ENCODE measurements around the gene PDHX.
"Not testable (repeated sequence)": the region's sequence is repeated elsewhere in the genome, so short reads cannot be mapped to it uniquely, and the experiment has no call there.

The PDHX gene

DNA sequence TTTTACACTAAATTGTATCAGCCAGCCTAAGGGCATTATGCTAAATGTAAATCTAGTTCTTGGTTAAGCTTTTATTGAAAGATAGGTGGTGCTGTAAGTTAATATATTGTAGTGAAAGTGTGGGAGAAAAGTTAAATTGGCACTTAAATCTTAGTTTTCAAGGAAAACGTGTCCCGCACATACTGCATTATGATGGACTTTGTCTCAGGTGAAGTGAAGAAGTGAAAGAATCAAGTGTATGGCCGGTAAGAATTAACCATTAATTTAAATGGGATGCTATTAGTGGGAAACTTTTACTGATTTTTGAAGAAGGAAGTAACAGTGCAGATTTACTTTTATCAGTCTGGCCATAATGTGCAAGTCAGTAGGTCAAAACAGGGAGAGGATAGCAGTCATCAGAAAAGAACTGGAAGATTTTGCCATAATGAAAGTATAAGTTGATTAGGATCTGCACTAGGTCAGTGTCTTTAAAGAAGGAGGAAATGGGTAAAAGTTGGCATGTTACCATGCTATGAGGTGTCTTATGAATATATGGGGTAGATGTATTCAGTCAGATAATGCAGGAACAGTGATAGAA is 81.6 kb downstream of the PDHX start:
- peak; percentile 10 for DNase-seq

DNA sequence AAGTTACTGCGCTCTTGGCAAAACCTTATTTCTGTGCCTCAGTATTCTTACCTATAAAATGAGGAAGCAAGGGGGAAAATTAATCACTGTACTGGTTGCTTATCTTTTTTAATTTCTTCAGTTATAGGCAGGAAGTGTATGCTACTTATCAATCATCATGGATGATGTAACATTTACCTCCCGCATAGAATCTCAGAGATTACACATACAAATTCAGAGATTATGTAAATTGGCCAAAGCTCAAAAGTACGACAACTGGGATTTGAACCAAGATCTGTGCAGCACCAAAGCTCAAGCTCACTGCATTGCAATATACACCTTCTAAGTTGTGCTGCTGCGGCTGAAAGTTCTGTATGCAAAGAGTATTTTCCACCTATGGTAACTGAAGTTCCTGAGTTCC is 83.0 kb downstream of the PDHX start:
- DNase-seq, result no peak

DNA sequence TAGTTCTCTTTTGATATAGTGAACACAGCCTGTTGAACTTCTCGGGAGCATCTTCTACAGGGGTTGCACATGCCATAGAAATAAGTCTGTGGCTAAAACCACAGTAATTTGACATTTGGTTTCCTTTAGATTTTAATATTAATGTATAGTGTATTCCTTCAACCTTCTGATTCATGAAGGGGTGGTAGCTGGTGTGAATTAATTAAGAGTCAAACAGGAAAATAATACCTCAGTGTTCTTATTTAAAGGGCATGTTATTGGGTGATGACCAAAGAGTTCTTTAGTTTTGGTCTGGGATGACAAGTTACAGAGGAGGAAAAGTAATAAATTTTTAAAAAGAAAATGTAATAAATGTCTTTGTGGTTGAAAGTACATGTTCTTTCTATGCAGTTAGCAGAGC is 86.8 kb downstream of the PDHX start:
- DNase-seq, result no peak

DNA sequence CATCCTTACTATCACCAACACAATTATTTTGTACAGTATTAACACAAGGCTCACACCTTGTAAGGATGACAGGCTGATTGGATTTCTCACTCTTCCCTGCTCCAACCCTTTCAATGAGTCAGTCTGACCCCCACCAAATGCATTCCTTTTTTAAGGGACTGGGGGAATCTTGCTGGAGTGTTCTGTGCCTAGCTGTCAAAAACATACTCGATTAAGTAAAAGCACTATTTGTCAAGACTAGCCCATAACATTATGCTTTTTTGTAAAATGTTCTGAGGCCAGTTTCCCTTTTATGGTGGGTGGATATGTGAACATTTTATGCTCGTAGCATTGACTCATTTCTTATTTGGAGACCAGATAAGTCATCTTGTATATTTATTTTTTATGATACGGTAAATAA is 87.2 kb downstream of the PDHX start:
- DNase-seq, result no peak

DNA sequence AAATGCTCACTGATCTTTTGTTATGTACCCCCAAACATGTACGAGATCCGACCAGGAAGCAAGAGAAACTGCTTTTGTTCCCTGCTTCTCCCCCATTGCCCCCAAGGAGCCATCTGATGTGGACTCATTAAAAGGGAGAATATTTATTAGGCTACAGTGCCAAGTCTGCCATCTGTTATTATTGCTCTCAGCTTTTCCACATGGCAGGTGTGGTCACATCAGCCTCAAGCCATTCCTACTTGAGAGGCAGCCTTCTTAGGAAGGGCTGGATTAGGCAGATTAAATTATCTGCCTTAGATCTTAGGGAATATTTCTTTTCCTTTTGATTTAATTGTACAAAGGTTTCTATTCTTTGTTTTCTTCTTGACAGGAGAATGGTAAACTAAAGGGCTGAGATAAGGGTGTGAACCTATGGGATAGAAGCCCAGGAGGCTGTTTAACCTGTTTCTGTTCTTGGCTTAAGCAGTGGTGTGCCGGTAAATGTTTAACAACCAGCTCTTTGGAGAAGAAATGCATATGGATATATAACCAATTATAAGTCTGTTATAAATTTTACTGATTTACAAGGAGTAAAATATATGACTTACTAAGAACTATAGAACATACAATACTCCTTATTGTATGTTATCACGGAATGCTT is 88.8 kb downstream of the PDHX start:
- no peak for DNase-seq

DNA sequence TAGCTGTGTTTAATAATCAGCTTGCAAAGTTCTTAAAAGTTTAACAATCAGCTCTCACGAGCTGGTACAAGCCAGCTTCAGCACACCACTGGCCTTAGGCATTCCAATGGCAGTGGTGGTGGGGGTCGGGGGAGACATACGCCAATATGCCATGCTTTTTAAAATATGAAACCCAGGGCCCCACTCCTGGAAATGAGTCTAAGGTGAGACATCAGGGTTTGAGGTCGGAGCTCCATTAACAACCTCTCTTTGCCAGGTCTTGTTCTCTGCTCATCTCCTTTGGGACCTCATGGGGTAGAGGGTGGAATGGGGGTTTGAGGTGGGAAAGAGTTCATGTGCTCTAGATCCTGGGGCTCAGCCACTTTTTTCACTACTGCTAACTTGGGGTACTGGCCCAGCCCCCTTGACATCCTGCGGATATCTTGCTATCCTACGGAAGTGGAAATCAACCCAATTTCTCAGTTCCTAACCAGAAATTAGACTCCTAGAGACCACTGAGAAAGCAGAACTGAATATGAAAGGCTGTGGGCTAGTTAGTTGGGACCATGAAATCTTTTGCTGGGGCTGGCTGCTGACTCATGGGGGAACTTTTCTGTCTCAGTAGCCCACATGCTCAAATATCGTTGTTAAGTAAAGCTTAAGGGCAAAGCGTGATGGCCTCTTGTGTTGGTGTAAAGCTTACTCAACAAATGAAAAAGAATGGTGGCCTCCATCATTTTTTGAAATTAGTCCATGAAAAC is 90.1 kb downstream of the PDHX start:
- no peak for DNase-seq

DNA sequence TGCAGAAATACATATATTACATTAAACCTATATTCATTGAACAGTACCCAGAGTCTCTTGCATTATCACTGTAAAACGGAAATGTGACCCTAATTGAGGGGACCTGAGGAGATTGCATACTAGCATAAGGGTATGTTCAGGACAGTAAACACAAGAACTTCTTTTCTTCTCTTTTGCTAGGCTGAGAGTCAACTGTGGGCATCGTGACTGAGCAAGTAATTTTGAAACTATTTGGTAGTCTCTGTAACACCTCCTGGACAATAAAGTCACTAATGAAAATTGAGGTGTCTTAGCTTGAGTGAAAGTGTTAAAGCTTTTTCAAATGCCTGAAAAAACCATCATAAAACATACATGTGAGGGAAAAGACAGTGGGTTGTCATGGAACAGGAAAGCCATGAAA is 90.9 kb downstream of the PDHX start:
- DNase-seq, result no peak

DNA sequence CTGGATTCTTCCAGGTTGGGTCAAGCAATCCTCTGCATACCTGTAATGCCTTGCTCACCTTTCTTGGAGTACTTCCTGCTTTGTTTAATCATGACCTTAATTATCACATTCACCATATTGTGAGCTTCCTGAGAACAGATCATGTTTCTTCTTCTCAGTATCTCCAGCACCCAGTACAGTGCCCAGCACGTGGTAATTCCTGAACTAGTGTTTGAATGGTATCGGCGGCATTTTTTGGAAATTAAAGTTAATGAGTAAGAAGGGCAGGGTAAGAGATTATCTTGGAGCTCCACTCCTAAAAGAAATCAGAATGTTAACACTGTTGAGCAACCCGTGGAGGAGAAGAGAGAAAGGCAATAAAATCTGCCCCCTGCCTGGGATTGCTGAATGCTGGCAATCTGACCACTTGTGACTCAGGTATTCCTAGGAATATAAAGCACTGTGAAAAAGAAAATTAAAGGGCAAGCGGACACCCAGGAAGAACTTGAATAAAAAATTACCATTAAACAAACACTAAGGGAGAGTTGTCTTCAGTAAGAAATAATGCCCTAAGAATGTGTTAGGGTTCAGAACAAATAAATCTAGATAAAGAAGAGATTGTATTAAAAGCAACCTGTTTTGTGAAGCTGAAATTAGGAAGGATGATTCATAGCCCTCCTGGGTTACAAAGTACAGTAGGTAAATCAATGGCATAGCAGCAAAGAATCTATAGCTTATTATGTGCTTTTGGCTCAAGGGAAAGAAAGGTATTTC is 92.9 kb downstream of the PDHX start:
- DNase-seq, result no peak

DNA sequence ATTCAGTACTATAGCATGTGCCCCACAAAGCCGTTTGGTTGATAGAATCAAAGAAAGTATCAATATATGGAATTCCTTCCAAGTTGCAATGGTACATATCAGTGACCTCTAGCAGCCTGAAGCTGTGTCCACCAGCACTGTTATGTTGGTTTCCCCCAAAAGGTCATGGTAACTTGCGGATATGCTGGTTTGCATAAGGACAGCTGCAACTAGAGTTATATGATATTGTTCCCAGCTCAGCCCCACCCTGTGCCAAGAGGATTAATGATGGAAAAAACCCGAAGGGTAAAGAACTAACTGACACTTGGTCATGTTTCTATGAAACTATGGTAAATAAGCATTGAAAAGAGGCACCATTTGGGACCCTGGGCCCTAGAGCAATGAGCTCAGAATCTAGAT is 93.5 kb downstream of the PDHX start:
- no peak for DNase-seq

DNA sequence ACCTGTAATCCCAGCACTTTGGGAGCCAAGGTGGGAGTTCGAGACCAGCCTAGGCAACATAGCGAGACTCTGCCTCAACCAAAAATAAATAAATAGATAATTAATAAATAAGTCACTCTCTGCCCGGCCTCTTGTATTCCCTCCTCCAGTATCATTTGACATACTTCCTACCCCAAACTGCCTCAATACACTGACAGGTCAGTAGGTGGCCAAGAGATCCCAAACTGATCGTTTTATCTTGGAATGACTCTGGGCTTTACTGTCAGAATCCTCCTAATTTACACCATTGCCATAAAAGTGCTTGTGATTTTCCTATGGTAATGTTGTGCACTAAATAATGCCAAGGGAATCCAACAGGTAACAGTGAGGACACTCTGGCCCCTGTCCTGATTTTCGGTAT is 94.2 kb downstream of the PDHX start:
- no peak for DNase-seq

DNA sequence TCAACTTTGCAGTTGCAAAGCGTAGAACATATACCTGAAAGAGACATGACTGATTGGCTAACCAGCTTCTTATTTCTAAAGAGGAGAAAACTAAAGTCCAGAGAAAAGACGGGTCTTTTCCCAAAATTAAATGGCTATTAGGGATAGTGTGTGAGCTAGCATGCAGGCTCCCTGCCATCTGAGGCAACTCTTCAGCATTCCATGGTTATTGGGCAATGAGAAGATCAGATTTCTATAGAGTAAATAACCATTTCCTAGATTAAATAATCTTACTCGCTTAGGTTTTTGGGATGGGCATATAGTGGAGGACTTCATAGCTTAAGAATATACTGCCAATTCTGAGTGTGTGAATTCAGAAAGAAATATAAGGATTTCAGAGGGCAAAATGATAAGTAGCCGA is 95.0 kb downstream of the PDHX start:
- no peak for DNase-seq

DNA sequence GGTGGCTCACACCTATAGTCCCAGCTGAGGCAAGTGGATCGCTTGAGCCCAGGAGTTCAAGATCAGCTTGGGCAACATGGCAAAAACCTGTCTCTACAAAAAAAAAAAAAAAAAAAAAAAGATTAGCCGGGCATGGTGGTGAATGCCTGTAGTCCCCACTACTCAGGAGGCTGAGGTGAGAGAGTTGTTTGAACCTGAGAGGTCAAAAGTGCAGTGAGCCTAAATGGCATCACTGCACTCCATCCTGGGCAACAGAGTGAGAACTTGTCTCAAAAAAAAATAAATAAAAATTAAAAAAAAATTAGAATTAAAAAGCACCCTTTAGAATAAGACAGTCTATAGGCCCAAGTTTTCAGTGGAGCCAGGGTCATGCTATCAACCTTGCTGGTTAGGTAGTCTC is 95.5 kb downstream of the PDHX start:
- DNase-seq, result no peak

DNA sequence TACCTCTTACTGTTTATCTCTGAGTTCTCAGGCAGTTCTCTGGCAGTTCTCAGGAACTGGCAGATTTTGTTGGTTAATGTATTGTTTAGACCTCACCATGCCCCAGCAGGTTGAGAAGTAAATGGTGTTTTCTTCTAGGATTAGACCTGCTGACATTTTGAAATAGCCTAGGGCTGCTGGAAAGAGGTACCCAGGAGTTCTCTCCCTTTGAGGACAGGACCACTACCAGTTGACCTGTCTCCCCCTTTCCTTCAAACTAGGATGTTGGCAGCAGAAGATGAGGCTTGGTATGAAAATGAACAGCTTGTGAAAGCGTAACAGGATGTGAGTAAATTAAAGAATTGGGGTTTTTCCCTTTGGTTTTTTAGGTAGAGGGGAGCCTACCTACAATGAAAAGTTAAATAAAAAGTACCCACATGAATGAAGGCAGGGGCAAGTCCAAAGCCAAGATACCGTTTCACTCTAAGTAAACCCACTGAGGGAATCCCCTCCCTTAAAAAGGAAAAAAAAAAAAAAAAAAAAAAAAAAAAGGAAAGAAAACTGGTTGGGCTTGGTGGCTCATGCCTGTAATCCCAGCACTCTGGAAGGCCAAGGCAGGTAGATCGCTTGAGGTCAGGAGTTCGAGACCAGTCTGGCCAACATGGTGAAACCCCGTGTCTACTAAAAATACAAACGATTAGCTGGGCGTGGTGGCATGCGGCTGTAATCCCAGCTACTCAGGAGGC is 96.2 kb downstream of the PDHX start:
- no peak for DNase-seq

DNA sequence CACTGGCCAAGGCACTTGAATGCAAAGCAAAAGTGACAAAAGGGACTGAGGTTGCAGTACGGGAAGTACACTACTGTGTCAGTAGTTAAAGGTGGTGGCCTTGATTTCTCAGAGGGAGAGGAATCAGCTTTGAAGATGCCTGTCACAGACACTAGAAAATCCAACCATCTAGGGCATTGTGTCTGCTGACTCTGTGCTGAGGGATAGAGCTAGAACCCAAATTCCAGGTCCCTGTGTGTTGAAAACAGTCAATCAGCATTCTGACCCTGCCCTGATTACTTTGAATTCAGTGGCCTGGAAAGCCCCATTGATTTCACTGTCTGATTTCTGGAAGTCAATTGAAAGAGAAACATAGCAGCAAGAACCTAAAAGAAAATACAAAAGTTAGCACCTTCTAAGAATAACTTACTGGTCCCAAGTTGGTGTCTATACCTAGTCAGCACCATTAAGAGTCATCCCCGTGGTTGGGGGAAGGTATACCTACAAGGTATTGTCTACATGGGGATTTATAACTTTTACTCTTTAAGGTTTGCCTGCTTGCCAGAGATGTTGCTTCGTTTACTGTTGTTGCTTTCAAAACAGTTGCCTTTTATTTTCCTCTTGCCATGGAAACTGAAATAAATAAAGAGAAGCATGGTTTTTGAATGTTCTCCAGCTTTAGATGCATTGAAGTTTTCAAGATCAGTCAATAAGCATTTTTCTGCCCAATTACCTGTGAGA is 97.3 kb downstream of the PDHX start:
- DNase-seq, result no peak

DNA sequence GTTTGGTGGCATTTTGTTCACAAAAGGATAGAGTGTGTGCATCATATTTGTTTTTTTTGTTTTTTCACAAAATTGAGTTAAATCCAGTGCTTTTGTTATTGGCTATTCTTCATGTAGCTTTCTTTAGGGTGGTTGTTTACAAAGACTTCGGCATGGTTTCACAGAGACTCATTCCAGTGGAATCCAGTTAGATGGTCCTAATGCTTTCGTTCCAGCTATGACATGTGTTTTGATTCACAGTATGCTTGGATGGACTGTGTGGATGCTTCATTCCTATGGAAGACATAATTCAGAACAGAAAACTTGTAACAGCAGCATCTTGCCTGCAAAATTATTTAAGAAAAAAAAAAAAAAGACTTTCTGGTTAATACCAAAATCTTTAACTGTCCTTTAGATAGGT is 97.9 kb downstream of the PDHX start:
- DNase-seq, result no peak

DNA sequence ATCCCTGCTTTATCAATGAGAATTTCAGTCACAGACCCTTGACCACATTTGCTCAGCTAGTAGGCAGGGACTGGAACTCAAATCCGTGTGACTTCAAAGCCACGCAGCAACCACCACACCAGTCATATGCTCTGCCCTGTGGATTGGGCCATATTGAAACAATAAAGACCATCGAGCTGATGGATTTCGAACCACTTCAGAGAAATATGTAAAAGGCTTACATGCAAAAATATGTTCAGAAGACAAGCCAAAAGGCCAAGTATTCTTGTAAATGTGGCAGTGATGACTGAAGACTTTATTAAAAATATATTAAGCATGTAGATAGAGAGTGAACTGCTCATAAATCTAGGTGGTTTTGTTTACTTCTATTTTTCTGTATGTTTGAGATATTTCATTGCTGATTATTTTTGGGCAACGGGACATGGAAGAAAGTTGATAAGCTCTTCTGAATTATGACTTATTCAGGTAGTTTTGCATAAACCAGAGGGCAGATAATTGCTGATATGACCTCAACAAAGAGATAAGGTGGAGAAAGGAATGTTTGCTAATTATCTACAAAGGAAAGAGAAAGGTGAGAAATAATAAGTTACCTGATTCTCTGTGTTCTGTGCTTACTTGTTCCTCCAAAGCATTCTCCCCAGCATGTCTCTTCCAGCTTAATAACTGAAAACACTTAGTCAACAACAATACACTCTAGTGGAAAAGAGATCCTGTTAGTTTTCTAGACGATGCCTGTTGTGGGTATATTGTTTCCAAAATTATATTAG is 99.4 kb downstream of the PDHX start:
- no peak for DNase-seq

DNA sequence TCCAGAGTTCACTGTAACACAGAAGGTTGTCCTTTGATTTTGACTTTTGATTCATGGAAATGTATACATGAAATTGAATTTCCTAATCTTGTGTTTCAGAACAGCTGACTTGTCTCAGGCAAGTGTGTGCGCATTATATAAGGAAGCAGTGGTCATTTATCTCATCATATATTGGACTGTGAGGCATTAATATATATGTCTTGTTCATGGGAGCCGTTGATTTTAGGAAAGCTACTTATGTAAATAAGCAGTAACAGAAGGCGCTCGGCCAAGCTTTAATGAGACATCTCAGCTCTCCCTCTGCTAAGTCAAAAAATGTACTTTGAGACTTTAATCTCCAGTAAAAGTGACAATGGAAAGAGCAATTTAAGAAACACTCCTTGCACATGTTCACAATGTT is 100.5 kb downstream of the PDHX start:
- no peak for DNase-seq

DNA sequence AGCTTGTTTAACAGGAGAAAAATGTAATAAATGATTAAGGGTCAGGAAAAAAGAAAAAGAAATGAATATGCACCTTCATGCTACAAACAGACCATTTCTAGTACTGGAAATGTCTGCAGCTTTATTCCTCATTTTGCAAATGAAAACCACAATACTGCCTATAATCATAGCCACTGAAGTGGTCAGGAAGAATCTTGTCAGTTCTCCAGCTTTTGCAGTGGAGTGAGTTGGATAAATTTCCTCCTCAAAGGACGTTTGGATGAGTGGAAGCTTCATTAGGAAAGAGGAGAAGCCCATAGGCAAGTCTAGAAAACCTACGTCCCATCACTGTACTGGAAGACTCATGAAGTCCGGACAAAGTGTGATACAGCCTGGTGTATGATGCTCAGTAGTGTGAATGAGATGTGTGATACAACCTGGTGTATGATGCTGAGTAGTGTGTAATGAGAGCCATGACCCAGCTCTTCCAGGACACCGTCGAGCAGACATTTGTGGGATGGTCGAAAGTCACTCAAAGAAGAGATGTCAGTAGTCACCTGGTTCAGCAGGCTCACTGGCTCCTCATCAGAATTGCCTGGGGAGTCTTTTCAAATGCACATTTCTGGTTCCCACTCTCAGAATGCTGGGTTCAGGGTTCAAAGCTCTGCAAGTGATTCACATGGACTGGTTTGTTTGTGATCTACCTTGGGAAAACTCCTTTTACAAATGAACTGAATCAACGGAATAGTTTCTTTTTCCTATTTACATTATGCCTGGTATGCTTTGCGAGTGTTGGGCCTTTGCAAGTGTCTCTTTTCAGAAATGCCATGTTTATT is 101.3 kb downstream of the PDHX start:
- DNase-seq, result no peak

DNA sequence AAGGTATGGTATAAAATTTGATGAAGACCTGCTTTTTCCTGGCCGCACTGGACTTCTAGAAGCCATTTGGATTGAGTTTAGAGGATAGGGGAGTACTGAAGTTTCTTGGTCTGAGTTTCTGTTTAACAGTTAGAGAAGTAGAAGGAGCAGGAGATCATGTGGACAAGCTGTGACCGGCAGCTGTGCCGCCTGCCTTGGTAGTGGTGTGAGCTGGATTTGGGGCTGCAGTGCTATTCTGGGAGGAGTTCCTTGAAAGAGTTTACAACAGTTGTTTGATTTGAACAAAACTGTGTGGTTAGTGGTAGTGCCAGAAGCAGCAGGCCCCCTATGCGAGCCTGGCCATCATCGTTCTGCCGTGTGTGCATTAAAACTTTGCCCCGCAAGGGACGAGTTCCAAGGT is 105.2 kb downstream of the PDHX start:
- DNase-seq, result no peak

DNA sequence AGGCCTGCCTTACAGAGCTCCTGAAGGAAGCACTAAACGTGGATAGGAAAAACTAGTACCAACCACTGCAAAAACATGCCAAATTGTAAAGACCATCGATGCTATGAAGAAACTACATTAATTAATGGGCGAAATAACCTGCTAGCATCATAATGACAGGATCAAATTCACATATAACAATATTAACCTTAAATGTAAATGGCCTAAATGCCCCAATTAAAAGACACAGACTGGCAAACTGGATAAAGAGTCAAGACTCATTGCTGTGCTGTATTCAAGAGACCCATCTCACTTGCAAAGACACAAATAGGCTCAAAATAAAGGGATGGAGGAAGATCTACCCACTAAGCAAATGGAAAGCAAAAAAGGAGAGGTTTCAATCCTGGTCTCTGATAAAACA is 107.5 kb downstream of the PDHX start:
- not testable (repeated sequence) for DNase-seq

DNA sequence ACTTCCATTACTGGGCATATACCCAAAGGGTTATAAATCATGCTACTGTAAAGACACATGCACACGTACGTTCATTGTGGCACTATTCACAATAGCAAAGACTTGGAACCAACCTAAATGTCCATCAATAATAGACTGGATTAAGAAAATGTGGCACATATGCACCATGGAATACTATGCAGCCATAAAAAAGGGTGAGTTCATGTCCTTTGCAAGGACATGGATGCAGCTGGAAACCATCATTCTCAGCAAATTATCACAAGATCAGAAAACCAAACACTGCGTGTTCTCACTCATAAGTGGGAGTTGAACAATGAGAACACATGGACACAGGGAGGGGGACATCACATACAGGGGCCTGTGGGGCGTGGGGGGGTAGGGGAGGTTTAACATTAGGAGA is 111.6 kb downstream of the PDHX start:
- not testable (repeated sequence) for DNase-seq

Measured in hematopoietic multipotent progenitor cell treated with erythropoietin and hydrocortisone succinate and interleukin-3 and kit ligand, for 8 days (in vitro differentiated cells).